GM18505 (cell line): Measurements from ENCODE around the gene KCTD12.

Source experiments
- ATAC-seq: cut with Tn5 transposase; IDR thresholded peaks from one replicate; pipeline ENCODE4 v1.9.1; 2021; ENCODE audit not compliant: unreplicated experiment
- POLR2A ChIP-seq: IDR thresholded peaks from 4 replicates; pipeline ENCODE4 v1.6.1; 2011; ENCODE audit warnings: borderline replicate concordance; ENCODE audit not compliant: insufficient read depth, insufficient read length; ENCODE audit errors: extremely low read depth

The KCTD12 gene

DNA sequence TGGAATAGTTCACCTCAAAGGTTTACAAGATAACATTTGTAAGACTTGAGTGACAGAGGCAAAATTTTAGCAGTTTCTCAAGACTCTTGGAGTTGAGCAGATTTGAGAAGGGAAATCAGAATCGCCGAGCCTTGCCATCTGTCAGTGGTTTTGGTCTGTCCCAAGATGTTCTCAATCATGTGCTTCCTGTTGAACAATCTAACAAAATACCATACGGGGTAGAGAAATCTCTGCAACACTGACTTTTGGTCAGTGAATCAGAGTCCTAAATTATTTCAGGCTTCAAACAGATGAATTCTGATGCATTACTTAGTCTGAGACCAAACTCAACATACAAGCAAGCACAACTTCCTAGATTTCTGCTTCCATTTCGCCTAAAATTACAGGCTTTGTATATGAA is 3.8 kb downstream of the KCTD12 start:
- ATAC-seq, result no peak
- TF ChIP-seq POLR2A, result no peak

DNA sequence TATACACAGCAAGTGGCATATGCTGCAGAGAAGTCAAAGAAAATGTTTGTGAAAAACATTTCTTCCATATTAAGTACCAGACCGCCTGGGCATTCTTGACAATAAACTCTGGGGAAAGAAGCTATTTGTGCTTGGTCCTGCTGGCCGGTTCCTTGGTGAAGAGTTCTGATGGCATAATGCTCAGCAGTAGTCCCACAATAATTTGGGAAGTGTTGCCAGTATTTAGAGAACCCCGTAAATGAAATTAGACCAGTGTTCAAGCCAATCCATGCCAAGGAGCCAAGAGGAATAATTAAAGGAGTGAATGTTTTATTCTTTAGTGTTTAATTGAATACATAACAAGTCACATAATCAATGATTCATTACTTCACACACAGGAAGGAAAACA is 6.3 kb downstream of the KCTD12 start:
- no peak for ATAC-seq
- TF ChIP-seq POLR2A, result no peak

DNA sequence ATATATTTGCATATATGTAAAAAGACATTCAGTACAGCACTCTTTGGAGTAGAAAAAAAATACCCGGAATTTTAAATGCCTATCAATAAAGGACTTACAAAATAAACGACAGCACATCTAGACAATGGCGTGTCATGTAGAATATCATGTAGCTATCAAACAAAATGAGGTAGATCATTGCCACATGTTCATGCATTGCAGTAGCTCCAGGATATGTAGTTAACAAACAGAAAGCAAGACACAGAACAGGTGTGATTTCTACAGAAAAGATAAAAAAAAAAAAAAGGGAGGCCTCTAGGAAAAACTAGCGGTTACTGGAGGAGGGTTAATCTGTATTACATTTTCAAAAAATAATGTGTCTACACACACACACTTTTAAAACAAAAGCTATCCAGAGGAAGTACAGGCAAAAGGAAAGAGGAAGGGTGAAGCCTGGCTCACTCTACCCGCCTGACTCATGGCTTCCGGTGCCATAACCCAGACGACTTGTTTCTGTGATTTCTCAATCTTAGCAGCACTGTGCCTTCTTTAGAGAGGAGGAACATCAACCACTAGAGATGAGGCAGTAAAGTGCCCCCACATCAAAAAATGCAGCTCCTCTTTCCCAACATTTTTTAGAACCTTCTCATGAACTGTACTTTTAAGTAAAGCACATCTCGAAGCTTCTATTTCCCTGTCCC is 6.9 kb downstream of the KCTD12 start:
- peak; percentile 96 for ATAC-seq

DNA sequence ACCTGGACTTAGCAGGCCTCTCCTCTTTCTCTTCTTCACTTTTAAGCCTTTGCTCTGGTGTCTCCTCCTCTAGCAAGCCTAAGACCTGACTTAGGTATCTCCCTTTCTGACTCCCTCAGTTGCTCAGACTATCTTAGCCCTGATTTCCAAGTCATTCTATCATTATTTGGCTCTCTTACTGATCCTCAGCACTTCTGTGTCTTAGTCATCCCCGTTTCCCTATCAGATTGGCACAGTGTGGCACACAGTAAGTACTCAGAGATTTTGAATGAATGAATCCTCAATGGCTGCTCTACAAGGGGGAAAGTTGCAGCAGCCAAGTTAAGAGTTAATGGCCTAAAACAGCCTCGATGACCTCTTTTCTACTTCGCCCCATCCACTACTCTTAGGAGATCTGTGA is 8.2 kb downstream of the KCTD12 start:
- no peak for ATAC-seq
- no peak for TF ChIP-seq POLR2A

More for the DNA sequence above, 6.9 kb downstream of the KCTD12 start:
- peak; percentile 28 for TF ChIP-seq POLR2A

DNA sequence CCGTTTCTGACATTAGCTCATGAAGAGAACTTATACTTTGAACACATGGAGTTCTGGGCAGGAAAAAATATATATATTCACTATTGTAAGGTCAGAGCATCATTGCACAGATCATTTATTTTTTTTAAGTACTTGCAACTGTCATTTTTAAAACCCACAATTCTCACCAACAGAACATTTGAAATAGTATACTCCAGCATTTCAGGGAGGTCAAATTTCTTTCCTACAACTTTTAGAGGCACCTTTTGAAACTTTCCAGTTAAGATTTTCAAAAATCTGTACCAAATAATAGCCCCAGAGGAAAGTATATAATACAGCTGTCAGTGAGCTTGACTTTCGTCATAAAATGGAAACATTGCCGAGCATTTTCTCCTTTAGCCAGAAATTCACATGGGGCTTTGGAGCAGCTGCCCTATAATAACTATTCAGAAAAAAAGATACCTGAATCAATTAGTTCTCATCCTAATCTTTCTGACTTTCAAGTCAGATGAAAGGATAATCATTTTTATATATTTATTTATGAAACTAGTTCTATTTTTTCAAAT is 10.9 kb downstream of the KCTD12 start:
- TF ChIP-seq POLR2A, result no peak
- no peak for ATAC-seq

DNA sequence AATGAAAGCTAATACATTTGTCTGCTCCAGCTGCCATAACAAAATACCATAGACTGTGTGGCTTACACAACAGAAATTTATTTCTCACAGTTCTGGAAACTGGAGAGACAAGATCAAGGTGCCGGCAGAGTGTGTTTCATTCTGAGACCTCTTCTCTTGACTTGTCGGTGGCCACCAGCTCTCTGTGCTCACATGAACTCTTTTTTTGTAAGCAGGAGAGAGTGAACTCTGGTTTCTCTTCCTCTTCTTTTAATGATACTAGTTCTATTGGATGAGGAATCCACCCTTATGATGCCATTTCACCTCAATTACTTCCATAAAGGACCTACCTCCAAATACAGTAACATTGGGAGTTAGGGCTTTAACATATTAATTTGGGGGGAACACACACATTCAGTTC is 11.7 kb downstream of the KCTD12 start:
- ATAC-seq, result peak; percentile 85
- no peak for TF ChIP-seq POLR2A

DNA sequence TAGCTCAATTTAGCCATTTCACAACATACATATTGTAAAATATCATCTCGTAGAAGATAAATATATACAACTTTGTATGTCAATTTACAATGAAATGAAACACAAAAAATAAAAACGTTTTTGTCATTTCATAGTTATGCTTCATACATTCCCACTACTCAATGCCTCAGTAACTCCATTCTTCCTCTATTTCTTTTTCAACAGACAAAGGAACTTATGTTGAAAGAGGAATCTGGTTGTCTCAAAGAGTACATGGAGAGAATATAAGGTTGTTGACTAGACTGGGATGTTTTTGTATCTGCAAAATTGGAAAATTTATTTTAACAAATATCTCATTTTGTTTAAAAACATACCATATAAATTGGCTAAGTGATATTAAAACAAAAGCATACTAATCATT is 12.8 kb downstream of the KCTD12 start:
- no peak for ATAC-seq

DNA sequence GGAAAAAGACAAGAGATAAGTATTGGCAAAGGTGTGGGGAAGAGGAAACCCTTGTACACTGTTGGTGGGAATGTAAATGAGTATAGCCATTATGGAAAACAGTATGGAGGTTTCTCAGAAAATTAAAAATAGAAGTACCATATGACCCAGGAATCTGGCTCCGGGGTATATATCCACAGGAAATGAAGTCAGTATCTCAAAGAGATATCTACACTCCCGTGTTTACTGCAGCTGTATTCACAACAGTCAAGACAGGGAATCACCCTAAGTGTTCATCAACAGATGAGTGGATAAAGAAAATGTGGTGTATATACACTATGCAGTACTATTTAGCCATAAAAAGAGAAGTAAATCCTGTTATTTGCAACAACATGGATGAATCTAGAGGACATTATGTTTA is 13.5 kb downstream of the KCTD12 start:
- ATAC-seq, result no peak
- no peak for TF ChIP-seq POLR2A

More for the DNA sequence above, 12.8 kb downstream of the KCTD12 start:
- TF ChIP-seq POLR2A, result no peak

DNA sequence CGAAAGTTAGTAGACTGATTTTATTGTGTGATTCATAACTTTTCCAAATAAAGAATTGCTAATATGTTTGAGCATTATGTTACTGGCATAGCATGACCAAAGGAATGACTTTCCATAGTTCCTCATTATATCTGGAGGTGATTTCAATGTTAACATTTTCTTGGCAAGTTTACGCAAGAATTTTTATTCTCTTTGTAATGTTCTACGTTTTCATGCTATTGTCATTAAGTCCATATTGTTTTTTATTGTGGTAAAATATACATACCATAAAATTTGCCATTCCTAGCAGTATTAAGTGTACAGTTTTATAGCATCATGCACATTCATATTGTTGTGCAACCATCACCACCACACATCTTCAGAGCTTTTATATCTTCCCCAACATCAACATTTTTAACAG is 14.8 kb downstream of the KCTD12 start:
- no peak for TF ChIP-seq POLR2A
- ATAC-seq, result no peak

DNA sequence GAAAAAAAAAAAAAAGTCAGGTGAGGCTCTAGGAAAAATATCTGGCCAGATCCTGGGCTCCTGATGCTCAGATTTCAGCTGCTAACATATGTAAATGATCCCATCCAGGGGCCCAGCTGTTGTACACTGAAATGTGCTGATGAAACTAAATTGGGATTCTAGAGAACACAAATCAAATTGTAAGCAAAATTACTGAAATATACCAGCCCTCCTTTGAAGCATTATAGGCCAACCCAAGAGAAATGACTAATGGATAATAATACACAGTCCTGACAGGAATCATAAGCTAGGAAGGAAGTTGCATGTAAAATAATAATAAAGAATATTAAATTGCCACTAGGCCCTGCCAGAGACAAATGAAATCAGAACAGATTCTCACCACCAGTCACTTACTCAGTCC is 17.8 kb downstream of the KCTD12 start:
- no peak for TF ChIP-seq POLR2A
- ATAC-seq, result no peak

DNA sequence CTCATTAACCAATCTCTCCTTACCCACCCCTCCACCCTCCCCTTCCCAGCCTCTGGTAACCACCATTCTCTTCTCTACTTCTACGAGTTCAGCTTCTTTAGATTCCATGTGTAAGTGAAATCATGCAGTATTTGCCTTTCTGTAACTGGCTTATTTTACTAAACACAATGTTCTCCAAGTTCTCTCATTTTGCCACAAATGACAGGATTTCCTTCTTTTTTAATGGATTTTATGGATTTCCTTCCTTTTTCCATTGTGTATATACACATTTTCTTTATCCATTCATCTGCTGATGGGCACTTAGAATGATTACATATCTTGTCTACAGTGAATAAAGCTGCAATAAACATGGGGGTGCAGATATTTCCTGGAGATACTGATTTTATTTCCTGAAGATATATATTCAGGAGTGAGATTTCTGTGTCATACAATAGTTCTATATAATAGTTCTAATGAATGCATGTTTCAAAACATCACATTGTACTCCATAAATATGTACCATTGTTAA is 20.2 kb downstream of the KCTD12 start:
- no peak for TF ChIP-seq POLR2A
- ATAC-seq, result no peak

DNA sequence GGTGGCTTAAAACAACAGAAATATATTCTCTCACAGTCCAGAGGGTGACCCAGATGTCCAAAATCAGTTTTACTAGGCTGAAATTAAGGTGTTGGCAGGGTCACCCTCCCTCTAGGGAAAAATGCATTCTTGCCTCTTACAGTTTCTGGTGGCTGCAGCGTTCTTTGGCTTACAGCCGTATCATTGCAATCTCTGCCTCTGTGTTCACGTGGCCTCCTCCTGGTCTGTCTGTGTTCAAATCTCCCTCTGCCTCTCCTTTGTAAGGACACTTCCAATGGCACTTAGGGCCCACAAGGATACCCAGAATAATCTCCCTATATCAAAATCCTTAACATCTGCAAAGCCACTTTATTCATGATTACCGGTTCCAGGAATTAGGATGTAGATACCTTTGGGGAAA is 21.1 kb downstream of the KCTD12 start:
- ATAC-seq, result no peak
- TF ChIP-seq POLR2A, result no peak

DNA sequence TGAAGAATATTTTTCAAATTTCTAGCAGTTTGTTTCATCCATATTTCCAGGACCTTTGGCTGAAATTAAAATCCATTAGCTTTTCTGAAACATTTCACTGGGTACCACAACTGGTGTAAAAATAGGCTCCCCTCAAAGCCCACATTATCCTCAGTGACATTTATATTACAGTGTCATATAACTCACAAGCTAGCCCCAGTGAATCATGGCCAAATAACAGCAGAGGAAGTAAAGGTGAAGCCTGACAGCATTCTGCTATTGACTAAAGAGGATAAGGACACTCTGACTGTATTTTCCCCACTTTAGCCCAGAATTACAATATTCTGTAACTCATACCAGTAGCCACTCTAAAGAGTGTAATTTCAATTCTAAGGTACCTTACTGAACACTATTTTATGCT is 21.9 kb downstream of the KCTD12 start:
- no peak for TF ChIP-seq POLR2A
- ATAC-seq, result no peak

DNA sequence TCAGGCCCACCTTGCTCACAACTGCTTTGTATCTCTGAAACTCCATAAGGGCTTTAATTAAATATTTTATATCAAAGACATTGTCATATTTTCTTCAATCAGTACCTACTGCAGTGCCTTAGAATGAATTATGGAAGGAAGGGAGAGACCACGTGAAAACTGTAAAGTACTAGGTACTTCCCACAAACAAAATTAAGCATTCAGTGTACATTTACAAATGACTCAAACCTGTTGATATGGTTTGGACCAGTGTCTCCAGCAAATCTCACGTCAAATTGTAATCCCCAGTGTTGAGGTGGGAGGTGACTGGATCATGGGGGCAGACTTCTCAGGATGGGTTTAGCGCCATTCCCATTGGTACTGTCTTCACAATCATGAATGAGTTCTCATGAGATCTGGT is 23.2 kb downstream of the KCTD12 start:
- TF ChIP-seq POLR2A, result no peak
- no peak for ATAC-seq
